PC-3 (cell line): ENCODE measurements around the gene DCAF4. TPM values are rescaled to one million over a fixed set of nuclear protein-coding genes. Genes with fewer than 3 reads are reported as not detected.

Experiments used
- ATAC-seq: fragments of 200-7000 bp; cut with Tn5 transposase; 2 replicates; pipeline ENCODE4 v1.9.1; 2020; ENCODE audit warnings: mild to moderate bottlenecking, moderate library complexity
- BruUV-seq: library from RNA; stranded (reverse); fragments of 400-500 nt; replicated peaks from 2 replicates; lab custom pipeline; 2021; lab: Mats Ljungman, UMichigan
- CTCF ChIA-PET: fragments of 300-600 bp; sonication (Branson Sonifier 250); formaldehyde crosslinking; loops from one replicate; lab custom pipeline; 2022; ENCODE audit warnings: antibody characterized with exemption; lab: Charles Lee
- POLR2A ChIA-PET: fragments of 300-600 bp; sonication (Branson Sonifier 250); formaldehyde crosslinking; loops from one replicate; lab custom pipeline; 2022; ENCODE audit warnings: antibody characterized with exemption; ENCODE audit not compliant: unreplicated experiment; lab: Charles Lee
- DNase-seq: peaks from one replicate; pipeline ENCODE4 v3.0.0-alpha.2; 2015
- H2AFZ ChIP-seq: fragments of 300-600 bp; sonication (generic); 2 replicates; pipeline ENCODE4 v1.6.0; 2016; ENCODE audit warnings: antibody characterized with exemption, low read length
- H3F3A ChIP-seq: fragments of 300-600 bp; sonication (generic); one replicate; pipeline ENCODE4 v1.6.0; 2017; ENCODE audit warnings: antibody characterized with exemption, low read length, control low read depth, mild to moderate bottlenecking; ENCODE audit not compliant: unreplicated experiment
- H3K27ac ChIP-seq: fragments of 300-600 bp; sonication (generic); 2 replicates; pipeline ENCODE4 v1.5.1; 2016; ENCODE audit warnings: mild to moderate bottlenecking, low read length
- H3K27me3 ChIP-seq: fragments of 300-600 bp; sonication (generic); 2 replicates; pipeline ENCODE4 v1.6.1; 2016; ENCODE audit warnings: low read length, mixed read lengths
- H3K36me3 ChIP-seq: fragments of 300-600 bp; sonication (generic); 2 replicates; pipeline ENCODE4 v1.6.1; 2016; ENCODE audit warnings: low read depth, mixed run types, low read length, mixed read lengths
- H3K4me1 ChIP-seq: fragments of 300-600 bp; sonication (generic); 2 replicates; pipeline ENCODE4 v1.5.1; 2016; ENCODE audit warnings: low read length; ENCODE audit not compliant: insufficient read depth
- H3K4me2 ChIP-seq: fragments of 300-600 bp; sonication (generic); 2 replicates; pipeline ENCODE4 v1.6.0; 2016; ENCODE audit warnings: low read length
- H3K4me3 ChIP-seq: fragments of 300-600 bp; sonication (generic); 2 replicates; pipeline ENCODE4 v1.5.1; 2016; ENCODE audit warnings: mild to moderate bottlenecking, low read length, mixed read lengths
- H3K79me2 ChIP-seq: fragments of 300-600 bp; sonication (generic); 2 replicates; pipeline ENCODE4 v1.6.1; 2017; ENCODE audit warnings: low read length, mixed read lengths
- H3K9ac ChIP-seq: fragments of 300-600 bp; sonication (generic); 2 replicates; pipeline ENCODE4 v1.6.0; 2016; ENCODE audit warnings: mild to moderate bottlenecking, low read length
- H3K9me2 ChIP-seq: fragments of 300-600 bp; sonication (generic); replicated peaks from 2 replicates; pipeline ENCODE4 v1.6.1; 2016; ENCODE audit warnings: mixed run types, low read length, mixed read lengths
- H3K9me3 ChIP-seq: fragments of 300-600 bp; sonication (generic); 2 replicates; pipeline ENCODE4 v1.6.1; 2016; ENCODE audit warnings: low read length, mixed read lengths
- H4K20me1 ChIP-seq: fragments of 300-600 bp; sonication (generic); 2 replicates; pipeline ENCODE4 v1.6.1; 2016; ENCODE audit warnings: low read length, mixed read lengths
- EZH2 ChIP-seq: fragments of 300-600 bp; sonication (generic); IDR thresholded peaks from one replicate; pipeline ENCODE4 v1.6.1; 2017; ENCODE audit warnings: antibody characterized with exemption, mild to moderate bottlenecking, low read length; ENCODE audit not compliant: unreplicated experiment
- EZH2phosphoT487 ChIP-seq: fragments of 300-600 bp; sonication (generic); IDR thresholded peaks from 2 replicates; pipeline ENCODE4 v1.6.1; 2018; ENCODE audit warnings: mild to moderate bottlenecking, antibody characterized with exemption, low read length, borderline replicate concordance
- intact Hi-C: fragments of 100-400 bp; cut with micrococcal nuclease; formaldehyde crosslinking; loops from 2 replicates; pipeline ENCODE4 v1.9.0; 2023
- total RNA-seq: library from RNA; depleted of rRNA; stranded (reverse); fragments of >200 nt; gene quantifications from 2 replicates; pipeline ENCODE4 v1.2.3, GENCODE V29; 2014
- TF ChIP-seq, protein P1 (sequence below): fragments of 300-600 bp; sonication (generic); conservative IDR thresholded peaks from 2 replicates; pipeline ENCODE4 v1.5.1; 2017; ENCODE audit warnings: antibody characterized with exemption, low read depth, mild to moderate bottlenecking, low read length

The DCAF4 gene
- total RNA-seq, 1 experiment from 2014 or later: 55.8 TPM

DNA sequence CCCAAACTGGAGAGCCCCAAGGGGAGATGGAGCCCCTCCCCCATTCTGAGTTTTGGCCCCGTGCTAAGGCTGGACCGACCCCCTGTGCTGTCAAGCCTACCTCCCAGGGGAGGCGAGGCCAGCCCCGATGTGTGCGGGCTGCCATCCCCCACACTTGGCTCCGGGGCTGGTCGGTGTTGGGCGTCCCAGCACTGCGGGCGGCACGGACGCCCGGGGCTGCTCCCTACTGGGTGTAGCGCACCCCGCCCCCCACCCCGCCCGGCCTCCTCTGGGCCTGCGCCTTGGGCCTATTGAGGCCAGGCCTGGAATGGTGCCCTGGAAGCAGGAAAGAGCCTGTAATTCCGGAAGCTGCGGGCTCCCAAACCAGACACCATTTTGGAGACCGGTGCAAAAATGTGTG lies 2.6 kb downstream of the DCAF4 start:
- intact Hi-C loops: loop anchor here (5.0 kb wide), 1 partner anchor 638 kb away; the partner anchor contains the start of gene ACOT2
- no peak for DNase-seq
- Histone ChIP-seq H3K27me3 (no peaks in the 10 kb centered on the region), H3K9me2 (no peaks in the 10 kb centered on the region), H3K79me2 (peaks cover 66% of the 10 kb centered on the region), H3K27ac (no peak overlapping the region), H3K9ac (no peak overlapping the region), H3K9me3 (no peaks in the 10 kb centered on the region), H3K36me3 (no peaks in the 10 kb centered on the region), H3K4me3 (no peak overlapping the region), H2AFZ (no peak overlapping the region), H3F3A (no peaks in the 10 kb centered on the region), H3K4me2 (no peak overlapping the region), H3K4me1 (peaks cover 12% of the 10 kb centered on the region), H4K20me1 (peaks cover 27% of the 10 kb centered on the region)
- no TSS peak for BruUV-seq
- POLR2A ChIA-PET: no interaction called here
- TF ChIP-seq, protein P1, sequence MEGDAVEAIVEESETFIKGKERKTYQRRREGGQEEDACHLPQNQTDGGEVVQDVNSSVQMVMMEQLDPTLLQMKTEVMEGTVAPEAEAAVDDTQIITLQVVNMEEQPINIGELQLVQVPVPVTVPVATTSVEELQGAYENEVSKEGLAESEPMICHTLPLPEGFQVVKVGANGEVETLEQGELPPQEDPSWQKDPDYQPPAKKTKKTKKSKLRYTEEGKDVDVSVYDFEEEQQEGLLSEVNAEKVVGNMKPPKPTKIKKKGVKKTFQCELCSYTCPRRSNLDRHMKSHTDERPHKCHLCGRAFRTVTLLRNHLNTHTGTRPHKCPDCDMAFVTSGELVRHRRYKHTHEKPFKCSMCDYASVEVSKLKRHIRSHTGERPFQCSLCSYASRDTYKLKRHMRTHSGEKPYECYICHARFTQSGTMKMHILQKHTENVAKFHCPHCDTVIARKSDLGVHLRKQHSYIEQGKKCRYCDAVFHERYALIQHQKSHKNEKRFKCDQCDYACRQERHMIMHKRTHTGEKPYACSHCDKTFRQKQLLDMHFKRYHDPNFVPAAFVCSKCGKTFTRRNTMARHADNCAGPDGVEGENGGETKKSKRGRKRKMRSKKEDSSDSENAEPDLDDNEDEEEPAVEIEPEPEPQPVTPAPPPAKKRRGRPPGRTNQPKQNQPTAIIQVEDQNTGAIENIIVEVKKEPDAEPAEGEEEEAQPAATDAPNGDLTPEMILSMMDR: no peak
- no peak for TF ChIP-seq EZH2
- TF ChIP-seq EZH2phosphoT487: no peak
- ATAC-seq: no peak
- CTCF ChIA-PET: no interaction called here

DNA sequence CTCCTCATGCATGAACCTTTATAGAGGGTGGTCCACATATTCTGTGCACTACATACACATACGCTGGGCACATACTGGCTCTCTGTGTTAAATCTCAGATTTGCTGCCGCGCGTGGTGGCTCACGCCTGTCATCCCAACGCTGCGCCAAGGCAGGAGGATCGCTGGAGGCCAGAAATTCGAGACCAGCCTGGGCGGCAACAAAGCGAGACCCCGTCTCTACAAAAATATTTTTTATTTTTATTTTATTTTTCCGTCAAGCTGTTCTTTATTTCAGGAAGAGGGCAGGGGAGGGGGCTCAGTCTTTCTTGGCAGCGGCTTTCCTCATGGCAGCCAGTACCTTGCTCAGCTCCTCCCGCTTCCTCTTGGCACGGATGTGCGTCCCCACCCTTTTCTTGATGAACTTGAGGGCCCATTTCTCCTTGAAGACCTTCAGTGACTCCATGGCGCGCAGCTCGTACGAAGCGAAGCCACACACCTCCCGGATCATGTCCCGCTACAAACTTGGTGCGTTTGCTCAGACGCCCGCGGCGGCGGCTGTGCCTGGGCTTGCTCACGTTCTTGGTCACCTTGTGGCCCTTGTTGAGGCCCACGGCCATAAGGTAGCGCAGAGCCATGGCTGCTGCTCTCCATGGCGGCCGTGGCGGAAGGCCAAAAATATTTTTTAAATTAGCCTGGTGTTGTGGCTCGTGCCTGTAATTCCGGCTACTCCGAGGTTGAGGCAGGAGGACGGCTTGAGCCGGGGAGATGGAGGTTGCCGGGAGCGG lies 3.2 kb downstream of the DCAF4 start:
- ChIA-PET CTCF (interaction anchor here (0.6 kb wide), 1 partner anchor 207 kb away, joined by 4 read pairs; the partner anchor contains the start of gene PSEN1), POLR2A (interaction anchor here (0.6 kb wide), 1 partner anchor 113 kb away, joined by 9 read pairs; no protein-coding TSS in a partner anchor)
- no peak for DNase-seq
- intact Hi-C loops: loop anchor here (5.0 kb wide), 1 partner anchor 638 kb away; the partner anchor contains the start of gene ACOT2
- no peak overlapping the region for H3K27ac ChIP-seq
- peaks cover 71% of the 10 kb centered on the region for H3K79me2 ChIP-seq
- TF ChIP-seq, protein P1: no peak
- H3F3A ChIP-seq: no peaks in the 10 kb centered on the region
- no peak overlapping the region for H3K4me2 ChIP-seq
- H3K4me3 ChIP-seq: no peak overlapping the region
- H3K4me1 ChIP-seq: peaks cover 12% of the 10 kb centered on the region
- H3K27me3 ChIP-seq: no peaks in the 10 kb centered on the region
- H3K9me3 ChIP-seq: no peaks in the 10 kb centered on the region
- H3K9ac ChIP-seq: no peak overlapping the region
- no peaks in the 10 kb centered on the region for H3K9me2 ChIP-seq
- peaks cover 27% of the 10 kb centered on the region for H4K20me1 ChIP-seq
- BruUV-seq: no TSS peak
- ATAC-seq: no peak
- no peaks in the 10 kb centered on the region for H3K36me3 ChIP-seq
- H2AFZ ChIP-seq: no peak overlapping the region

DNA sequence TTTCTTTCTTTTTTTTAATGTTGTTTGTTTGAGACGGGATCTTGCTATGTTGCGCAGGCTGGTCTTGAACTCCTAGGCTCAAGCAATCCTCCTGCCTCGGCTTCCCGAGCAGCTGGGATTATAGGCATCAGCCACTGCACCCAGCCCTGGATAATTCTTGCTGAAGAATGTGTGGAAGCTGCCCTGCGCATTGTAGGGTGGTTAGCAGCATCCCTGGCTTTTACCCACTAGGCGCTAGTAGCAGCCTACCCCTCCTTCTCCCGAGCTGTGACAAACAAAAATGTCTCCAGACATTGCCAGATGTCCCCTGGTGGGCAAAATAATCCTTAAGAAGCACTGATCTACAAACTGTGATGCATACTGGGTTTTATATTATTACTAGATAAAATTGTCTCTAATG lies 6.6 kb downstream of the DCAF4 start:
- Histone ChIP-seq H3K9me3 (no peaks in the 10 kb centered on the region), H3K4me3 (no peak overlapping the region), H3K4me2 (no peak overlapping the region), H3K9ac (no peak overlapping the region), H4K20me1 (peaks cover 40% of the 10 kb centered on the region), H3K27me3 (no peaks in the 10 kb centered on the region), H3K79me2 (peaks cover 86% of the 10 kb centered on the region), H3K4me1 (peaks cover under 1% of the 10 kb centered on the region; the same call in 1 of the 2 replicates), H3K36me3 (peaks cover 4% of the 10 kb centered on the region; the same call in 1 of the 2 replicates), H3K9me2 (no peaks in the 10 kb centered on the region), H2AFZ (no peak overlapping the region), H3F3A (no peaks in the 10 kb centered on the region), H3K27ac (no peak overlapping the region)
- ChIA-PET POLR2A (no interaction called here), CTCF (no interaction called here)
- no peak for TF ChIP-seq EZH2
- TF ChIP-seq, protein P1: no peak
- TF ChIP-seq EZH2phosphoT487: no peak
- DNase-seq (no peak), ATAC-seq (no peak)
- intact Hi-C loops: no loop called here
- no TSS peak for BruUV-seq
